Colonic mucosa (tissue), 4 donors: ENCODE results near the gene ABCB11. TPM values are rescaled to one million over a fixed set of nuclear protein-coding genes. Genes with fewer than 3 reads are reported as not detected.
A peak's percentile ranks its signal among the peaks of the same experiment; 100 is the strongest.

Experiments
- DNase-seq: peaks from one replicate; pipeline ENCODE4 v3.0.0-alpha.2; 2020
- H3K27ac ChIP-seq: fragments of 200-600 bp; one replicate; pipeline ENCODE4 v1.8.0; 2021
- H3K27me3 ChIP-seq: fragments of 200-600 bp; one replicate; pipeline ENCODE4 v1.8.0; 2021
- H3K36me3 ChIP-seq: fragments of 200-600 bp; one replicate; pipeline ENCODE4 v1.8.0; 2021
- H3K4me1 ChIP-seq: fragments of 200-600 bp; one replicate; pipeline ENCODE4 v1.8.0; 2021; ENCODE audit warnings: mild to moderate bottlenecking
- H3K4me3 ChIP-seq: fragments of 200-600 bp; one replicate; pipeline ENCODE4 v1.8.0; 2021
- H3K9ac ChIP-seq, 2 donors: one replicate each; pipeline ENCODE4 v1.7.0; 2013; ENCODE audit warnings: control low read depth in 2 of 2, low read depth in 2 of 2, low read length in 2 of 2
- H3K9me3 ChIP-seq: fragments of 200-600 bp; one replicate; pipeline ENCODE4 v1.8.0; 2021
- intact Hi-C: fragments of 100-400 bp; cut with DNase I; formaldehyde crosslinking; loops from one replicate; pipeline ENCODE4 v1.14.1; 2022
- total RNA-seq, 2 donors: library from RNA; stranded (reverse); fragmentation: NEBNext Ultra II Directional in 1 of 2; extraction: Animal tissue kit (Norgen Biotek cat#: 25700) in 1 of 2; gene quantifications; one replicate each; pipeline ENCODE4 v1.2.1, GENCODE V29; 2021
- TF ChIP-seq, protein P1 (sequence below): fragments of 200-600 bp; IDR thresholded peaks from one replicate; pipeline ENCODE4 v1.8.0; 2022; ENCODE audit warnings: antibody characterized with exemption, mild to moderate bottlenecking
- donor health status: healthy.
- donor health status: DM: no; HTN: no; CAD: no.
- donor health status: DM: no; HTN: no; CAD: no.

The ABCB11 gene
- total RNA-seq, 2 donors from 2014 or later: 0.74 to 1.1 TPM

DNA sequence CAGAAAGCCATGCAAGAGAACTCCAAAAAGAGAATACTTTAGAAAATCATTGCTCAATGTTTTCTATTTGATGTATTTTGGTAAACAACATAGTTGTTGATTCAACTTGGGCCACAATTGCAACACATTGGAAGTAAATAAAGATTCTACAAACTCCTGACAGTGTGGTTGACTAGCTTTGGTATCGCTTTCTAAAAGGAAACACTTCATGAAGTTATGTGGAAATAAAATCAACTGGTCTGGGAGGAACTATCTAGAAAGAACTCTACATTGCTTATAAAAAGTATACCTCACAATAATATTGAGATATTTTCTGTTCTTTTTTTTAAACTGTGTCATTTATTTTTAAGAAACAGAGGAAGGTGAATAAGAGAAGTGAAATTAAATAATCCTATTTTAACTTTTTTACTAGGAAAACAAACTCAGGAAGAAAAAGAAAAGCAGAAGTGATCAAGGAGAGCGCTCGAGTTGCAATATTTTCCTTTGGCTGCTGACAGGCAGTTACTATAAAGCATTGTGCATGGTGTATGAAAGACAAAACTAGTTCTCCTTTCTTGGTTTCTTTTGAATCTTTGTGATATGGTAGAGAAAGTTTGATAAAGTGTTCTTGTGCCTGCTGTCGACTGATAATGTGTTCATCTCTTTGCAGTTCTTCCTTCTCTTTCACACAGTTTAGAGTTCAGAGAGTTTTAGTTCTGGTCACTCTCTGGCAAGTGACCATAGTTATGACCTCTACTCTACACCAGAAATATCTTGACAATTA lies 41.2 kb upstream of the ABCB11 start:
- DNase-seq: no peak
- no peaks in the 10 kb centered on the region for H3K9me3 ChIP-seq
- no peak overlapping the region for H3K9ac ChIP-seq
- no peak overlapping the region for H3K4me3 ChIP-seq
- H3K27ac ChIP-seq: no peak overlapping the region
- no peaks in the 10 kb centered on the region for H3K27me3 ChIP-seq
- H3K36me3 ChIP-seq: no peaks in the 10 kb centered on the region
- no peaks in the 10 kb centered on the region for H3K4me1 ChIP-seq
- intact Hi-C loops: no loop called here
- TF ChIP-seq, protein P1, sequence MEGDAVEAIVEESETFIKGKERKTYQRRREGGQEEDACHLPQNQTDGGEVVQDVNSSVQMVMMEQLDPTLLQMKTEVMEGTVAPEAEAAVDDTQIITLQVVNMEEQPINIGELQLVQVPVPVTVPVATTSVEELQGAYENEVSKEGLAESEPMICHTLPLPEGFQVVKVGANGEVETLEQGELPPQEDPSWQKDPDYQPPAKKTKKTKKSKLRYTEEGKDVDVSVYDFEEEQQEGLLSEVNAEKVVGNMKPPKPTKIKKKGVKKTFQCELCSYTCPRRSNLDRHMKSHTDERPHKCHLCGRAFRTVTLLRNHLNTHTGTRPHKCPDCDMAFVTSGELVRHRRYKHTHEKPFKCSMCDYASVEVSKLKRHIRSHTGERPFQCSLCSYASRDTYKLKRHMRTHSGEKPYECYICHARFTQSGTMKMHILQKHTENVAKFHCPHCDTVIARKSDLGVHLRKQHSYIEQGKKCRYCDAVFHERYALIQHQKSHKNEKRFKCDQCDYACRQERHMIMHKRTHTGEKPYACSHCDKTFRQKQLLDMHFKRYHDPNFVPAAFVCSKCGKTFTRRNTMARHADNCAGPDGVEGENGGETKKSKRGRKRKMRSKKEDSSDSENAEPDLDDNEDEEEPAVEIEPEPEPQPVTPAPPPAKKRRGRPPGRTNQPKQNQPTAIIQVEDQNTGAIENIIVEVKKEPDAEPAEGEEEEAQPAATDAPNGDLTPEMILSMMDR: no peak

DNA sequence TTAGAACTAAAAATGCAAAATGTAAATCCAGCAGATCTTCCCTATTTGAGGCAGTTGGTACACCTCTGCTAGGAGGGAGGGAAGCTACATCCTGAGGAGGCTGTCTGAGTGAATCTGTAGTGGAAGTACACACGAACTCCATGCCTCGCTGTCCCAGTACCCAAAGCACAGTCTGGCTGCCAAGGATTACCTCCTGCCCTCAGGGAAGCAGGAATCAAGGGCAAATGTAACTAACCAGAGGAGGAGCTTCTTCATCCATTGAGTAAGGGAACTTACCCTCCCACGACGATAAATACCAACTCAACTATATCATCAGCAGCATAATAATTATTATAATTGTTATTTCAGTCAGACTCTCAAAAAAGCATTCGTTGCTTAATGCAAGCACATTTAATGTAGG lies 40.3 kb upstream of the ABCB11 start:
- Histone ChIP-seq H3K36me3 (no peaks in the 10 kb centered on the region), H3K4me3 (no peak overlapping the region), H3K27ac (no peak overlapping the region), H3K4me1 (no peaks in the 10 kb centered on the region), H3K27me3 (no peaks in the 10 kb centered on the region), H3K9me3 (no peaks in the 10 kb centered on the region), H3K9ac (no peak overlapping the region)
- intact Hi-C loops: no loop called here
- no peak for DNase-seq
- TF ChIP-seq, protein P1: no peak

DNA sequence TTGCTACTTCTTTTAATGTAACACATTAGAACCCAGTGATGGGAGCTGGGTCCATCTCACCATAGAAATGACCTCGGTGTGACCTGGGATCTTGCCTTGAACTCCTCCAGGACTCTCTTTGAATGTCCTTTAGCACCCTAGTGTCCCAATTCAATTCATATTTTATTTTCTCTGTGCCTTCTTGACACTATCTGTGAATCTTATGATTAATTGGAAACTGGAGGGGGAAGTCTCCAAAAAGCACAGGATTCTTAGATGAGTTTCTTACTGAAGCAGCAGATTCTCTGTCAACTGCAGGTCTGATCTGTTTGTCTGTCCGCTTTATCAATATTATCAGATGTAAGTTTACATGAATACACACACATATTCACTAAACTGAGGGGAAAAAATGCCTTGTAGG lies 38.7 kb upstream of the ABCB11 start:
- H3K9me3 ChIP-seq: no peaks in the 10 kb centered on the region
- H3K27ac ChIP-seq: peak overlapping the region; percentile 30
- H3K4me3 ChIP-seq: peak overlapping the region; percentile 26
- intact Hi-C loops: no loop called here
- H3K36me3 ChIP-seq: no peaks in the 10 kb centered on the region
- DNase-seq: no peak
- H3K27me3 ChIP-seq: no peaks in the 10 kb centered on the region
- no peak overlapping the region for H3K9ac ChIP-seq
- no peaks in the 10 kb centered on the region for H3K4me1 ChIP-seq
- TF ChIP-seq, protein P1: no peak

DNA sequence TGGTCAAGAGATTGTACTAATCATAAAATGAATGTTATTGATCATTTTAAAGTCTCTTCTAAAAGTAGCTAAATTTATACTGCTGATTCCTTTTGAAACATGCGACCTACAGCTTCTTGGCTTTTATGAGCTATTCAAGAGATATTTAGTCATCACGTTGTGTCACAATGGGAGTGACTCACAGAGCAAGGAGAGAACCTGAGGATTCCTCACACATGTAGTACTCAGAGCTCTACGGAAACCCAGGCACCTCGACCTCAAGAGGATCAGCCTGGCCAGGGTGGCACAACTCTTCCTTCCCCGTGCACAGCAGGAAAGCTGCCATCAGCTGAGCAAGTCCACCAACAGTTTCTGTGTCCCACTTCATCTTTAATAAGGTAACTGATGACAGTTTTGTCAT lies 38.2 kb upstream of the ABCB11 start, which contains the start of gene DHRS9:
DHRS9 (plus strand) TSS at position 223 of the 400 bp plus-strand sequence. CDS start 12,019 bp downstream, outside the sequence.
- H3K27me3 ChIP-seq: no peaks in the 10 kb centered on the region
- DNase-seq: peak; percentile 54
- H3K4me1 ChIP-seq: no peaks in the 10 kb centered on the region
- H3K27ac ChIP-seq: peak within 1 kb of the TSS; percentile 78
- no peaks in the 10 kb centered on the region for H3K36me3 ChIP-seq
- intact Hi-C loops: no loop called here
- TF ChIP-seq, protein P1: no peak
- H3K4me3 ChIP-seq: peak within 1 kb of the TSS; percentile 26
- H3K9me3 ChIP-seq: no peaks in the 10 kb centered on the region
- H3K9ac ChIP-seq: no peak within 1 kb of the TSS

DNA sequence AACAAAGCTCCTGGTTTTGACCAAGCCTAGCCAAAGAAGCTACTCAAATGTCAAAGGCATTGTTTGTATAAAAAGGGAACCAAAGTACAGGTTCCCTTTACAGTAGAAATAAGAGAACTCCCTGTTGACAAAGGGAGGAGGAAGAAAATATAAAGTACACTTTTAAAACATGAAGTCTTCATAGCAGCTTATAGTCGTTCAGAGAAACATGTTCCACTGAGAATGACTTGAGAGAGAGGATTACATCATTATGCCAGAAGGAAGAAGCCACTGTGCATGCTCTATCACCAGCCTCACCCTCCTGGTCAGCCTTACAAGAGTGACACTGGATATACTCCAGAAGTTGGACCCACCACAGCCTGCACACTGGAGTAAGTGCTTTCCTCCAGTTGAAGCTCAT lies 35.8 kb upstream of the ABCB11 start:
- no peaks in the 10 kb centered on the region for H3K4me1 ChIP-seq

More for the DNA sequence above, 35.8 kb upstream of the ABCB11 start:
- intact Hi-C loops: no loop called here
- TF ChIP-seq, protein P1: no peak
- DNase-seq: no peak
- Histone ChIP-seq H3K9me3 (no peaks in the 10 kb centered on the region), H3K9ac (peak overlapping the region; percentile 1 to 2), H3K27ac (peak overlapping the region; percentile 78), H3K4me3 (no peak overlapping the region), H3K36me3 (no peaks in the 10 kb centered on the region), H3K27me3 (no peaks in the 10 kb centered on the region)
